HepG2 (cell line): Measurements from ENCODE around the gene ACACB.

Experiments
- RAD21 ChIP-seq: fragments of 450-650 bp; formaldehyde crosslinking; IDR thresholded peaks from 2 replicates; pipeline ENCODE4 v1.5.0; 2020; ENCODE audit warnings: mild to moderate bottlenecking
- ZFX ChIP-seq: sonication (generic); formaldehyde crosslinking; IDR thresholded peaks from 2 replicates; pipeline ENCODE4 v1.4.0; 2020; ENCODE audit warnings: mild to moderate bottlenecking, low read depth, missing genetic modification reagents, moderate library complexity

DNA sequence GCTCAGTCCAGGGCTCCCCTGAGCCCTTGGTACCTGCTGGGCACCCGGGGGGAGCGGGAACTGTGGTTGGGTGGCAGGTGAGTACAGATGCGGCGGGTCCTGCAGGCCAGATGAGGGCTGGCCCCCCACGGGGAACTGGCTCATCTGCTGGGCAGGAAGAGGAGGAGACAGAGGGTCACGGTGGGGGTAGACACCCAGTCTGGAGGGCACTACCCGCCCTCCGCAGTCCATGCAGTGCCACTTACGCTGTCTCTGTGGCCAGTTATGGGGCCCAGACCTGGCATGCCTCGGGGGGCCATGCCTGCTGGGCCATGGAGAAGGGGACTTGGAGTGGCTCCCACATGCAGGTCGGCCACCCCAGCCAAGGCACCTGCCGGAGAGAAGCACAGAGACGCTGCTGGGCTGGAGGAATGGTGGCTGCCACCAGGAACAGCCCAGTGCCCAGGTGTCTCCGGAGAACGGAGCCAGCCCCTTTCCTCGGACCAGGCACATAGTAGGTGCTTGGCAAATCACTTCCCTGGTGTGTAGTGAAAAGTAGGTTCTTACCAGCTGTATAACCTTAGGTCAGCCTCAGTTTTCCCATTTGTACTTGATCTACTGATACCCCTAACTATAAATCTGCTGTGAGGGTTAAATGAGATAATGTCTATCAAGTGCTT lies 171.6 kb downstream of the ACACB start:
- TF ChIP-seq RAD21, result no peak
- no peak for TF ChIP-seq ZFX (CRISPR knock-in tag)
